Eye (tissue), 1 donor: Measurements from ENCODE around the gene ARHGAP27.

Experiments
- DNase-seq: peaks from one replicate; pipeline ENCODE4 v3.0.0-alpha.2; 2015

The ARHGAP27 gene

DNA sequence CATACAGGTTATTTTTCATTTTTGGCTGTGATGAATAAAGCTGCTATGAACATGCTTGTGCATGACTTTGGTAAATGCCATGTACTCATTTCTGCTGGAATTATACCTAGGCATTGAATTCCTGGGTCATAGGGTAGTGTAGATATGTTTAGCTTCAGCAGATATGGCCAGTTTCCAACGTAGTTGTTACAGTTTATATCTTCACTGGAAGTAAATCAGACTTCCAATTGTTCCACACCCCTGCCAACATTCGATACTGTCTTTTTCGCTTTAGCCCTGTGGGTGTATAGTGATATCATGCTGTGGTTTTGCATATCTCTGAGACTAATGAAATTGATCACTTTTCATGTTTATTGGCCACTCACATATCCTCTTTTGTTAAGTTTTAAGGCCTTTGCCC lies 50.4 kb downstream of the ARHGAP27 start:
- no peak for DNase-seq

DNA sequence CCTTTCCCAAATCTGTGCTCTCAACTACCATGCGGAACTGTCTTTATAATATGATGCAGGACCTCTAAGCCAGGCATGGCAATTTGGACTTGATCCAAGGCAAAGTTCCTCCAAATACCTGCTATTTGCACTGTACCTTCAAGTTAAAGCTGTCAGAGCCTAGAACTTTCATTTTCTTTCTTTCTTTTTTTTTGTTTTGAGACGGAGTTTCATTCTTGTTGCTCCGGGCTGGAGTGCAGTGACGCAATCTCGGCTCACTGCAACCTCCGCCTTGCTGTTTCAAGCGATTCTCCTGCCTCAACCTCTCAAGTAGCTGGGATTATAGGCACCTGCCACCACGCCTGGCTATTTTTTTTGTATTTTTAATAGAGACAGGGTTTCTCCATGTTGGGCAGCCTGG lies 51.7 kb downstream of the ARHGAP27 start:
- DNase-seq = no peak

DNA sequence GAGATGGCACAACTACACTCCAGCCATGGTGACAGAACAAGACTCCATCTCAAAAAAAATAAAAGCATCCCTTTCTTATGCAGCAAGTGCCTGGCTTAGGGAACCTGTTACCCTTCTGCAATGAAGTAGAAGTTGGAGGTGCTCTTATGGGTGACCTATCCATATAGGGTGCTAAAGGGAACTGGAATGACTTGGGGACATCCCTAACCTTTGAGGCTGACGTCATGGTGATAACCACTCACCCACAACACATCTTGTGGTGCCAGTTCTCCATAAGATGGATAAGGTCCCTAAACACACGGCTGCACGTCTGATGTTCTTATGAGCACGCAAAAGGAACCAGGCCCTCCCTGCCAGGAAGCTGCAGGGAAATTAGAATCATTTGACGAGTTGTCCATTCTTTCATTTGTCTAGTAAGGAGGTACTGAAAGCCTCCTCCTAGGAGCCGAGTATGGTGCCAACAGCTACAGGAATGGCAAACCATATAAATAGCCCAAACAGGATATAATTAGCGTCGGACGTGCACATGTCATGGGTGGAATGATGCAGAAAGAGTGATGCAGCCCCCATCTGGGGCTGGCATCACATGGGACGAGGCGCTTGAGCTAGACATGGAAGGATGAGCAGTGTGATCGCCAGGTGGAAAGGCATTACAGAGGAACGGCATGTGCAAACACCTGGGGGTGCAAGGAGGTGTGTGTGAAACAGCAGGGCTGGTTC lies 52.5 kb downstream of the ARHGAP27 start:
- DNase-seq = no peak

DNA sequence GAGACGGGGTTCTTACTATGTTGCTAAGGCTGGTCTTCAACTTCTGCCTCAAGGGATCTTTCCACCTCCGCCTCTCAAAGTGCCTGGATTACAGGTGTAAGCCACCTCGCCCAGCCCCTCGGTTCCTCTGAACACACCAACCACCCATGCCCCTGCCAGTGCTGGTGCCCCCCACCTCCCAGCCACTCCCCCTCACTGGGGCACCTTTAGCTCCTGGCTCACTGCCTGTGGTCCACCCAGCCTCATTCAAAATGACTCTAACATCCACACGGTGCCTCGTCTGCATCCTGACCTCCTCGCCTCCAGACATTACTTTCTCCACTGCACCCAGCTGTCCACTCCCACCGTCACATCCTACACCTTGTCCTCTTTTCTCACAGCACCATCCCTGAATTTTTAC lies 55.3 kb downstream of the ARHGAP27 start:
- no peak for DNase-seq

DNA sequence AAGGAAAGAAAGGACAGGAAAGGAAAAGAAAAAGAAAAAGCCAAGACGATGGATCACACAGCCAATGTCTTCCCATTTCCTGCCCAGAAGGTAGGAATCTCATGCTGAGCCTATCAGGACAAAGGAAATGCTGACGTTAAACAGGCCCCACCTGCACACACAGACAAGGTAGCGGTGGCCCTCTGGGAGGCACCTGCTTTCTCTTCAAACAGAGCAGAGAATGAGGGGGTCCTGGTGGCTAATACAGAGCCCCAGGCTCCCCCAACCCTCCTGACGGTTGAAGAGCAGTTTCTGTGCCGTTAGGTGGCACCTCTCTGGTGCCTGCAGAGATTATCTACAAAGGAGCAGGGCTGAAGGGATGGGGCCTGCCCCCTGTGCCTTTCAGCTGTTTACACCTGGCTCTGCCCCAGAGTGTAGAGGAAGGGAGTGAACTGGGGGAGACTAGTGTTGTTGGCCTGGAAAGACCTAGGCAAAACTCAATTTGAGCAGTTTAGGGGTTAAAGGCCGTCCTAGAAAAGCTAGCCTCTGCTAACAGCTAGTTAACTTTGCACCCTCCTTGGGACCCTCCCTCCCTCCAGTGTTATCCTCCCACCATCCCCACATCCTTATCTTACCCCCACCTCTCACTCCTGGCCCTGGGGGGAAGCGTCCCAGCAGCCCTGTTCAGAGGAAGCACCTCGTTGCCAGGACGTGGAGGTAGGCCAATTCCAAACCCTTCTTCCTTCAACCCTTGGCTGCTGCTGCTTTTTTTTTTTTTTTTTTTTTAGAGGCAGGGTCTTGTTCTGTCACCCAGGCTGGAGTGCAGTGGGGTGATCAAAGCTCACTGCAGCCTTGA lies 56.3 kb downstream of the ARHGAP27 start:
- DNase-seq = no peak

DNA sequence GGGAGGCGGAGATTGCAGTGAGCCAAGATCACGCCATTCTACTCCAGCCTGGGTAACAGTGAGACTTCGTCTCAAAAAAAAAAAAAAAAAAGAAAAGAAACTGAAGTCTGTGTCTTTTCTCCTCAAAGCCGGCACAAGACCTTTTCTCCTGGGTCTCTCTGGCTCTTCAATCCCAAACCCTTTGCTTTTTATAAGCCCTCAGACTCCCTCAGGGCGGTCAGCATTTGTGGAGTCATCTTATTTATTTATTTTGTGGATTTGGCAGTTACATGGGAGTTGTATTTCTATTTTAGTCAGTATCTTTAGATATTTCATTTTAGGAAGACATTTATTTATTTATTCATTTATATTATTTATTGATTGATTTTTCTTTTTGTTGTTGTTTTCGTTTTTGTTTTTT lies 58.2 kb downstream of the ARHGAP27 start:
- DNase-seq = no peak

DNA sequence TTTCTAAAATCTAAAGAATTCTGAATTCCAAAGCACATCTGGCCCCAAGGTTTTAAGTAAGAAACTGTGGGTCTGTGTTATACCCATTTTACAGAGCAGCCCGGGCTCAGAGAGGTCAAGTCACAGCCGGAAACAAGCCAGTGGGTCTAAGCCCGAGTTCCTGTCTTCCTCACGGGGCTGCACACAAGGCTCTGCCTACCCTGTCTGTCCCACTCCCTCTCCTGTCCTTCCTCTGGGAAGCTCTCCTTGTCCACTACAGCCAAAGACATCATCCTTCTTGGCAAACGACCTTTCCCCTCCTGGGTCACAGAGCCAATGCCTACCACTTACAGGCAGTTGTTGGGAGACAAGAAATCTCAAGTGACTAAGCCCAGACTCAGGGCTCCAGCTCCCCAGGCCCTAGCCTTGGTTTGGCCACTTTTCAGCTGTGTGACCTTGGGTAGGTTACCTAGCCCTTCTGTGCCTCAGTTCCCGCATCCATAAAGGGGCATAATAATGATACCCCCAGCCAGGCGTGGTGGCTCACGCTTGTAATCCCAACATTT lies 60.3 kb downstream of the ARHGAP27 start:
- no peak for DNase-seq

DNA sequence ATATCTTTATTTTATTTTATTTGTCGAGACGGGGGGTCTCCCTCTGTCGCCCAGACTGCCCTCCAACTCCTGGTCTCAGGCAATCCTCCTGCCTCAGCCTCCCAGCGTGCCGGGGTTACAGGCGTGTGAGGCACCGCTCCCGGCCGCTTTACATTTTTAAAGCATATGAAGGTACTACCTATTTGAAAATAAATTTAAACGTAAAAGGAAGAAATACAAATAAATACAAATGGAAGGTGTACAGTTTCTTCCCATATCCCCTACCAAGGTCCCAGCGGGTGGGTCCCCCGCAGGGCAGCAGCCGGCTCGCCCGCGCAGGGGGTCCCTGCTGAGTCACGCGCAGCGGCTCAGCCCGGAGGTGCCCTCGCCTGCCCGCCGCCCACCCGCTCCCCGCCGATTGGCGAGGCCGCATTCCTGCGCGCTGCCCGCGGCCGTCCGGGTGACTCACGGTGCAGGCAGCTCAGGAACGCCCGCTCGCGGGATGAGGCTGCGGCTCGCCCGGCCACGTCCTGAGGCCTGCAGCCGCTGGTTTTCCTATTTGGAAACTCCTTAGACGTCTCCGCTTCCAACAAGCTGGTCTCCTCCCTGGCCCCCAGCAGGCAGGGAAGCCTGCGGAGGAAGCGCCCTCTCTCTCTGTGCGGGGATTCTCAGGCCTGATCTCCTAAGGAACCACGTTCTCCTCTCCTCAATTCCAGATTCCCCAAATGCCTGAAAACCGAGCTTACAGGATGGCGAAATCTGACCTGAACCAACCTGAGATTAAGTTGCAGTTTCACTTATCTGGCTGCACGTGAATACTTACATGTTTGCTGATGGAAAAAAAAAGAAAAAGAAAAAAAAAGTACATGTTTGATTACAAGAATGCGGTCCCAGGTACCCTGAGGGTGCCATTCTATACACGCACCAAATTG lies 61.0 kb downstream of the ARHGAP27 start:
- peak; percentile 88 for DNase-seq

DNA sequence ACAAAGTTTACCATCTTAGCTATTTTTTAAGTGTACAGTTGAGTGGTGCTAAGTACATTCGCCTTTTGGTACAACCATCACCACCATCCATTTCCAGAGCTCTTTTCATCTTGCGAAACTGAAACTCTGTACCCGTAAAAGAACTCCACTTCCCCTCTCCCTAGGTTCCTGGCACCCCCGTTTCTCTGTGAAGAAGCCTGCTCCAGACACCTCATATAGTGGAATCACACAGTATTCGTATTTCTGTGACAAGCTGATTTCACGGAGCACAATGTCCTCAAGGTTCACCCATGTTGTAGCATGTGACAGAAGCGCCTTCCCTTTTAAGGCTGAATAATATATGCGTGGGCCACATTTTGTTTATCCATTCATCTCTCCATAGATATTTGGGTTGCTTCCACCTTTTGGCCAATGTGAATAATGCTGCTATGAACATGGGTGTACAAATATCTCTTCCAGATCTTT lies 61.7 kb downstream of the ARHGAP27 start:
- no peak for DNase-seq

DNA sequence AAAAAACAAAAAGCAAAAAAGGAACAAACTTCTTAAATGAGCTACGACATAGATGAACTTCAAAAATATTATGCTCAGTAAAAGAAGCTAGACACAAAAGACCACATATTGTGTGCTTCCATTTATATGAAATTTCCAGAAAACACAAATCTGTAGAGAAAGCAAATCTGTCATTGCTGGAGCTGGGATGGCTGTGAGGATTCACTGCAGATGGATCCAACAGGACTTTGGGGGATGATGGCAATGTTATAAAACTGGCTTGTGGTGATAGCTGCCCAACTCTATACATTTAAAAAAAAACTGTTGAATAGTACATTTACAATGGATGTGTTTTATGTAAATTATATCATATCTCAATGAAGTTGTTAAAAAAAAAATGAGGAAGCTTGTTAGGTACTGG lies 63.2 kb downstream of the ARHGAP27 start:
- DNase-seq = no peak

DNA sequence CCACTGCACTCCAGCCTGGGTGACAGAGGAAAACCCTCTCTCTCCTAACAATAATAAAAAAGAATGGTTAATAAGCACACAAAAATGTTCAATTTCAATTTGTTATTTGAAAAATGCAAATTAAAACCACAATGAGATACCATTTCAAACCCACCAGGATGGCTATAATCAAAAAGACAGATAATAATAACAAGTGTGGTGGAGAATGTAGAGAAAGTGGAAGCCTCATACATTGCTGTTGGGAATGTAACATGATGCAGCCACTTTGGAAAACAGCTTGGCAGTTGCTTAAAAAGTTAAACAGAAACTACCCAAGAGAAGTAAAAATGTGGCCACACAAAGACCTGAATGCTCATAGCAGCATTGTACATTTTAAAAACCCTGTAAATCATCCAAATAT lies 64.0 kb downstream of the ARHGAP27 start:
- DNase-seq = no peak

DNA sequence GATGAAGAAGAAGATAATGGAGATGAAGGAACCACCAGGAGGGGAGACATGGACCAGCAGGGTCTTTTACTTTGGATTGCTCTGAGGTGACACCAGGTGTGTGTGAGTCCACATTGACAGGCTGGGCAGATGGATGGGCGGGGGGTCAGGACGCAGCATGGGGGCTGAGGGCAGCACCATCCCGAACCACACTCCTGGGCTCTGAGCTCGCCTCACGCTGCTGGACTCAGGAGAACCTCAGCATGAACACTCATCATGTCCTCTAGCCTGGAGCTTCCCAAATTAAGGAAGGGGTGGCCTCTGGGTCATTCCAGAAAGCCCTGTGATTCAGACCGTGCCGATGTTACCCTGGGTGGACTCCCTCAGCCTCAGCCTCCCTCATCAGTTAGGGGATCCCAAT lies 65.5 kb downstream of the ARHGAP27 start:
- no peak for DNase-seq

DNA sequence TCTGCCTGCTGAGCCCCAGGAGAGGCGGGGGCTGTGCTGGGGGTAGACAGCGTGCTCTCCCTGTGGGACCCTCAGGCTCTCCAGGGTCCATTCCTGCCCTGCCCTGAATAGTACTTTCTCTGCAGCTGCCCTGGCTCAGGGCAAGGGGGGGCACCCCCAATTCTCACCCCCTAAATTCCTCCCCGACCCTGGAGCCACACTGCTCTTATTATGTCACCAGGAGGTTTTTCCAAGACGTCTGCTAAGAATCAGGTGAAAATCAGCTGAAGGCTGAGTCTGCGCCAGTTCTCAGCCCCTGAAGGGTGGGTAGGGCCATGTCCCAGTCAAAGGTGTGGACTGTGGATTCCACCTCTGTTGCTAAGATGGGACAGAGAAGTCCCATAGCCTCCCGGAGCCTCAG lies 66.0 kb downstream of the ARHGAP27 start:
- no peak for DNase-seq

DNA sequence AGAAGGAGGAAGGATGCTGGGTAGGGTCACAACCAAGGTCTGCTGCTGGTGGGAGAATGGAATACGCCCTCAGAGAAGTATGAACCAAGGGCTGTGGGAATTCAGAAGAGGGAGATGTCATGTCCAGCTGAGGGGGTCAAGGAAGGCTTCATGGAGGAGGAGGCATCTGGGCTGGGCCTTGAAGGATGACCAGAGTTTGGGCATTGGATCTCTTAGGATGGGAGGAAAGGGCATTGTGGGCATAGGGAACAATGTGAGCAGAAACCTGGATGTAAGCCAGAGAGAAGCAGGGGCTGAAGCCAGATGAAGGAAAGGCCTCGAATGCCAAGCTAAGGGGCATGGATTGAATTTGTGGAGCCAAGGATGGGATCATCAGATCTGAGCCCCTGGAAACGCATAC lies 66.6 kb downstream of the ARHGAP27 start:
- DNase-seq = no peak

DNA sequence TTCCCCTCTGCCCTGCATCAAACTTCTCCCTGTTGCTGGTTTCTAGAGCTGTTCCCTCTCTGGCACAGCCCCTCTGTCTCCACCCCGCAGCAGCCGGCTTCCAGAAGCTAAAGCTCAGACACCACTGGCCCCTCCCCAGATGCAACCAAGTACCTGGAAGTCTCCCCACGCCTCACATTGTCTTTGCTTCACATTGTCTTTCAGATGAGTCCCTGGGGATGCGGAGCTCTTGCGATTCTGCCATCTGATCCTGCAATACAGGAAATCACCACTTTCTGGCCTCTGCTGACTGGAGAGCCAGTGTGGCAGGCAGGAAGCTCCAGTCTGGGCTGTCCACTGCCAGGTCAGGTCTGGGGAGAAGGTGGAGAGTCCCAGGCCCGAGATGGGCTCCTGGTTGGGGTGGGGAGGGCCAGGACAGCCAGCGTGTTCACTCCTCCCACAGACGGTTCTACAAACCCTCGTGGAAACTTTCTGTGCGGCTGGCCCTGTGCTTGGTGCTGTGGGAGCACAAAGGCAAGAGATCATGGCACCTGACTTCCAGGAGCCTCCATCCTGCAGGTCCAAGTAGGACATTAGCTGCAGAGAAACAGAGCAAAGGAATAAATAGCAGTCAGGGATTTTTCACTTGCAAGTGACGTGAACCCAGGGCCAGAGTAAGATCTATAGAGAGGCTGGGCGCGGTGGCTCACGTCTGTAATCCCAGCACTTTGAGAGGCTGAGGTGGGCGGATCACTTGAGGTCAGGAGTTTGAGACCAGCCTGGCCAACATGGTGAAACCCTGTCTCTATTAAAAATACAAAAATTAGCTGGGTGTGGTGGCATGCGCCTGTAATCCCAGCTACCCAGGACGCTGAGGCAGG lies 67.9 kb downstream of the ARHGAP27 start:
- DNase-seq = peak; percentile 24

DNA sequence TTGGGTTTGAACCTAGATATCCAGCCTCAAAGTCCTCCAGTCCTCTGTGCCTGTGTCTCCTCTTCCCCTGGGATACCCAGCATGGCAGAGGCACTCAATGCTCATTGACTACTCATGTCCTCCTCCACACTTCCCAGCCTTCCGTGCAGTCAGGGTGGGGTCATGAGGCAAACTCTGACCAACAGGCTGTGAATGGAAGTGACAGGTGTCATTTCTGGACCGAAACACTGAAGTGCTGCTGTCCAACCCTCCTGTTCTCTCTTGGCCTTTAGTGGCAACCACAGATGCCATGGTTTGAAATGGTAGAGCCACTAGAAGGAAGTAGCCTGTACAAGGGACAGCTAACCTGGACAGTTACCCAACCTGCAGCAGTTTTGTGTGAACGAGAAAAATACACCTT lies 69.2 kb downstream of the ARHGAP27 start:
- no peak for DNase-seq

DNA sequence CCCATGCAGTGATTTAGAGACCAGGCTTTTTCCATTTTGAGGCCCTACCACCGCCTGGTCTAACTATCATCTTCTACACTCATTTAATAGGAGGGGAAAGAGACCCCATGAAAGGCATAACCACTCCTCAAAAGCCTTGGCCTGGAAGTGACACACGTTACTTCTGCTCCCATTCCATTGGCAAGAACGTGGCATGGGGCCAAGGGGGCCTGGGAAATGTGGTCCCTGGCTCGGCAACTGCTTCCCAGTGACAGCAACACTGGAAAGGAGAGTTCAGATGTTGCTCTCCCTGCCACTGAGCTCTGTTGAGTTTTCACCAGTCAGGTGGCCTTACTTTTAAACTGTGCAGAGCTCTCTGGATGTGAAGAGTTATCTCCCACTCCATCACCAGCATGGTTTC lies 70.7 kb downstream of the ARHGAP27 start:
- no peak for DNase-seq

DNA sequence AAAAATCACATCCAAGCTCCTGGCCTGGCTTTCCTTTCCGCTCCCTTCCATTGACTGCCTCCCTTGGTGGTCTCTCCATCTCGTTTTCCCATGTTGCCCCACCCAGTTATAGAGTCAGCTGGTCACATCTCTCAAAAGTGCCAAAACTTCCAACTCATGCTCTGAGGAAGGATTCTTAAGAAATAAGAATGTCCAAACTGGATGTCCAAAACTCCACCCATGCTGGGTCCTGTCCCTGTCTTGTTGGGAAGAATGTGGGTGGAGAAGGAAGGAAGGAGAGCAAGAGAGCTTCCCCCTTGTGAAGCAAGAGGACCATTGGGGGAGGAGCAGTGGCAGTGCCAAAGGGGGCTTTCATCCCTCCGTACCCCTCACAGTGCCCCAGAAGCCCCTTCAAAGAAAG lies 71.2 kb downstream of the ARHGAP27 start:
- DNase-seq = no peak

DNA sequence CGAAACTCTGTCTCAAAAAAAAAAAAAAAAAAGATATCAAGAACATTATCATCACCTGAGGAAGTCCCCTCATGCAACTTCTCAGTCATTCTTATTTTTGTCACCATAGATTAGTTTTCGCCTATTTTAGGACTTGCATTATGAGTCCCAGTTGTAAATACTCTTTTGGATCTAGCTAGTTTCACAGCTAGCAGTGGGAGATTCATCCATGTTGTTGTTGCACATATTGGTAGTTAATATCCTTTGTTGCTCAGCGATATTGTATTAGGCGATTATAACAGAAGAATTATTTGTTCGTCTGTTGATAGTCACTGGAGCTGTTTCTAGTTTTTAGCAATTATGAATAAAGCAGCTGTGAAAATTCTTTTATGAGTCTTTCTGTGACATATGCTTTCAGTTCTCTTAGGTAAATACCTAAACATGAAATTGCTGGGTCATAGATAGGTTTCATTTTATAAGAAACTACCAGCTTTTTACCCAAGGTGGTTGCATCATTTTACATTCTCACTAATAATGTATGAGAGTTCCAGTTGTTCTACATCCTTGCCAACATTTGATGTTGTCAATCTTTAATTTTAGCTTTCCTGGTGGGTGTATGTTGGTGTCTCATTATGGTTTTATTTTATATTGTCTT lies 75.2 kb downstream of the ARHGAP27 start:
- DNase-seq = no peak

DNA sequence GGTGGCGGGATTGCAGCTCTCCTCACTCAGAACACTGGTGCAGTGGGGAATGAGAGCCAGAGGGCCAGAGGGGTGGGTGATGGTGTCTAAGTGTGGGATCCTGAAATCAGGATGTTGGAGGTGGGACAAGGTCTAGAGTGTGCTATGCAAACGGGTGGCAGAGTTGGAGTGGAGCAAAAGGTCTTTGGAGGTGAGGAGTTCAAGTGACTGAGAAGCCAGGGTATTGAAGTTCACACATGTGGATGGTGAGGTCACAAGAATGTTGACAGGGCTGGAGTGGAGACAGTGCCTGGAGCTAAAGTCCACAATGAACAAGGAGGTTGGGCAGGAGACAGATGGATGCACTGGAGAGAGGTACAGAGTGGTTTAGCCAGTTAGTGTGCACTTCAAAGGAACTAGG lies 77.6 kb downstream of the ARHGAP27 start:
- DNase-seq = no peak

DNA sequence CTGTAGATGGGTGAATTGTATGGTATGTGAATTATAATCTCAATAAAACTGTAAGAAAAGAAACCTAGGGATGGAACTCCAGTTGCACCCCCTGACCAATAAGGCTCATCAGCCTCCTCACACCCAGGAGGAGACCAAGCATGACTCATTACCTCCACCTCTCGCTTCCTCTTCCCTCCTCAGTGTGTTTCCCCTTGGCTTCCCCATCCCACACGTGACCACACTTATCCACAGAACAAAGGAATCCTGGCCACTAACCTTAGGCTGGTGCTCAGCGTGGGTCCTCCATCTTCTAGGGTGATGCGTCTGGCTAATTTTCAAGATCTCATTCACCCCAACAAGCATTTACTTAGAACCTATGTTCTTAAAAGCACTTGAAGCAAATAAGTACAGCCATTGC lies 79.6 kb downstream of the ARHGAP27 start:
- DNase-seq = no peak

DNA sequence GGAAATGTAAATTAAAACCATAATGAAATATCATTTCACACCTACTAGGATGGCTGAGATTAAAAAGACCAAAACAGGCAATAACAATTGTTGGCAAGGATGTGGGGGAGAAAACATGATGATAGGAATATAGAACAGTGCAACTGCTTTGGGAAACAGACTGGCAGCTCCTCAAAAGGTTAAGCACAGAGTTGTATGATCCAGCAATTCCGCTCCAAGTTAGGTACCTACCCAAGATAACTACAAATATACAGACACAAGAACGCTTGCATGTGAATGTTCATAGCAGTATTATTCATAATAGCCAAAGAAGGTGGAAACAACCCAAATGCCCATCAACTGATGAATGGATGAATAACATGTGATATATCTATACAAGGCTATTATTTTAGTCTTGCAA lies 80.8 kb downstream of the ARHGAP27 start:
- DNase-seq = no peak
